Endothelial cell of umbilical vein (primary cell): Measurements from ENCODE around the gene PACSIN2.

ENCODE experiments used
- EZH2 ChIP-seq: IDR thresholded peaks from 2 replicates; pipeline ENCODE4 v1.6.1; 2012; ENCODE audit warnings: borderline replicate concordance, low read depth, mild to moderate bottlenecking, moderate library complexity, low read length, inconsistent platforms; ENCODE audit not compliant: severe bottlenecking
- POLR2A ChIP-seq: IDR thresholded peaks from 2 replicates; pipeline ENCODE4 v1.6.1; 2012; ENCODE audit warnings: low read depth, mild to moderate bottlenecking, control low read depth, low read length
- TF ChIP-seq, protein P1 (sequence below), 2 donors: IDR thresholded peaks; 1 replicate in 1 of 2; 2 replicates in 1 of 2; pipeline ENCODE4 v1.5.1; 2011; ENCODE audit warnings: low read length in 2 of 2, mild to moderate bottlenecking in 2 of 2, moderate library complexity in 2 of 2, control low read depth in 1 of 2, inconsistent platforms in 1 of 2, low read depth in 1 of 2; ENCODE audit not compliant: insufficient read depth in 1 of 2; ENCODE audit errors: extremely low read depth in 1 of 2

DNA sequence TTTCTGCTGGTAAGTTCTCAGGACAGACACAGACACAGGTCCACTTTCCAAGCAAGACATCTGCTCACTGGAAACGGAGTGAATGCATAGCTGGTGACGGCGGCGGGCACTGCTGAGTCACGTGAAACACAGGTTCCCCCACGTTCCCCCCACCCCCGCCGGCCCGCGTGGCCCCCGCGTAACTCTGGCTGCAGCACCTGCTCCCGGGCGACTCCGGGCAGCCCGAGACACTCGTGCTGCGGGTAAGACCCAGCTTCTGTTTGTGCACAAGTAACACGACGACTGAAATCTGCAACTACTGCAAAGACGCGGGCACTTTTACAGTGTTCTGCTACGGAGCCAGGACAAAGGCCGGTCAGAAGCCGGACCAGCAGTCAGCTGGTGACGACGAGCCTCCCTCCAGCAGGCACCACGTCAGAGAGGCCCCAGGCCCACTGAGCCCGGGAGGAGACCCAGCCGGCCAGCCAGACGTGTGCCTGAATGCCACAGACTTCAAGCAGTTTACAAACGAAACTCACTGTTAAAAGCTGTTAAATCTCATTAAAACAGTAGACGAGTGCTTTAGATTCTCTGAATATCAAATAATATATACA, 145.0 kb downstream of the PACSIN2 start:
- TF ChIP-seq EZH2 (no peak), POLR2A (no peak)
- TF ChIP-seq, protein P1, sequence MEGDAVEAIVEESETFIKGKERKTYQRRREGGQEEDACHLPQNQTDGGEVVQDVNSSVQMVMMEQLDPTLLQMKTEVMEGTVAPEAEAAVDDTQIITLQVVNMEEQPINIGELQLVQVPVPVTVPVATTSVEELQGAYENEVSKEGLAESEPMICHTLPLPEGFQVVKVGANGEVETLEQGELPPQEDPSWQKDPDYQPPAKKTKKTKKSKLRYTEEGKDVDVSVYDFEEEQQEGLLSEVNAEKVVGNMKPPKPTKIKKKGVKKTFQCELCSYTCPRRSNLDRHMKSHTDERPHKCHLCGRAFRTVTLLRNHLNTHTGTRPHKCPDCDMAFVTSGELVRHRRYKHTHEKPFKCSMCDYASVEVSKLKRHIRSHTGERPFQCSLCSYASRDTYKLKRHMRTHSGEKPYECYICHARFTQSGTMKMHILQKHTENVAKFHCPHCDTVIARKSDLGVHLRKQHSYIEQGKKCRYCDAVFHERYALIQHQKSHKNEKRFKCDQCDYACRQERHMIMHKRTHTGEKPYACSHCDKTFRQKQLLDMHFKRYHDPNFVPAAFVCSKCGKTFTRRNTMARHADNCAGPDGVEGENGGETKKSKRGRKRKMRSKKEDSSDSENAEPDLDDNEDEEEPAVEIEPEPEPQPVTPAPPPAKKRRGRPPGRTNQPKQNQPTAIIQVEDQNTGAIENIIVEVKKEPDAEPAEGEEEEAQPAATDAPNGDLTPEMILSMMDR (IDR thresholded peaks at IDR 0.05; ENCODE audit: extremely low read depth in 1 of 2, insufficient read depth in 1 of 2, low read depth in 1 of 2, low read length in 2 of 2) = no peak
